HG03469 (cell line): ENCODE data around the gene STK38.

Experiments
- ATAC-seq: cut with Tn5 transposase; IDR thresholded peaks from one replicate; pipeline ENCODE4 v1.9.1; 2021; ENCODE audit warnings: mild to moderate bottlenecking, moderate library complexity, moderate number of reproducible peaks; ENCODE audit not compliant: unreplicated experiment

Gene STK38

GRCh38 chr6:36566418-36566905 lies 19.2 kb upstream of the STK38 start:
- no peak for ATAC-seq

GRCh38 chr6:36563928-36564284 lies 16.6 kb upstream of the STK38 start:
- no peak for ATAC-seq

GRCh38 chr6:36563237-36563927 lies 16.1 kb upstream of the STK38 start:
- ATAC-seq: no peak

DNA sequence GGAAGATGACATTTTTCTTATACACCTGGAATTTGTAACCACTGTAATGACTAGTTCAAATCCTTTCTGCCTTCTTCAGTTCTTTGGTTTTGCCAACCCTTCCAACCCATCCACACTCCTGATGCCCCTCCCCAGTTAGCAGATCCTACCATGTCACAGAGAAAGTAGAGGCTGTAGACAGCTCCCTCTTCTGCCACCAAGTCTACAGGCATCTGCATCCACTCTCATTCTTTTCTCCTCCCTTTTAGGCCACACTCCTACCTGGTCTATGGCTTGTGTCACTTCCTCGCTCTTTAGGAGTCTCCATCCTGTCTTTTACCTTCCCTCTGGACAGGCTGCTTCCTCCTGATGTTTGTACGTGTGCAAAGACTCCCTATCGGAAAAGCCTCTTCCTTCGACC lies 13.5 kb upstream of the STK38 start:
- no peak for ATAC-seq

DNA sequence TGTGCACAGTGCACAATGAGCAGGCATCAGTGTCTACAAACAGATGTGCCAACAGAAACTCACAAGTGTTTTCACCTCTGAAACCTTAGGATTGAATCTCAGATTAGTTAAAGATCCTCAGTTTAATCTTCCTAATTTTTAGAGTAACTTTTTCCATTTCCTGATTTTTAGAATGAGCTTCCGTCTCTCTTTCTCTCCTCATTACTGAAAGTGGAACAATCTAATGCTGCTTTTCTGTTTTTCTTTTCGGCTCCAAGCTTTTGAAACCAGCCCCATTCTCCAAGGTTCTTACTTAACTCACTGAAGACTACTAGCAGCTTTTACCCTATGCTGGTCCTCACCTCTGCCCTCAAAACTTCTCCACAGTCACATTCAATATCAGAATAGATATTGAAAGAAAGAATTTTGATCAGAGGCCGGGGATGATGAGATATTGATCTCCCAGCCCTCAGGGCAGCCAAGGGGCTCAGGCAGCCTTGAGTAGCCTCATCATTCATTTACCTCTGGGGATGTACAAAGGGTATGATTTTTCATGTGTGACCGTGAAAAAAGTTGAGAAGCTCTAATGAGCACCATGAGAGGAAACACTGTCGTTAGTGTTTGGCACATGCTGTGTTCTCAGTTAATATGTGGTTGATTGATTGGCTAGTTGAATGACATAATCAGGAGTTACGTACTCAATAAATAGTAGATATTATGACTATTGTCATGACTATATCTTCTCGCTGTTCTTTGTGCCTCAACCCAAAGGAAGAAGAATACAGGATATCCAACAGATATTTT lies 11.9 kb upstream of the STK38 start:
- ATAC-seq: no peak

- ATAC-seq: no peak
Observed at GRCh38 chr6:36556281-36556680, 9.0 kb upstream of the STK38 start.

DNA sequence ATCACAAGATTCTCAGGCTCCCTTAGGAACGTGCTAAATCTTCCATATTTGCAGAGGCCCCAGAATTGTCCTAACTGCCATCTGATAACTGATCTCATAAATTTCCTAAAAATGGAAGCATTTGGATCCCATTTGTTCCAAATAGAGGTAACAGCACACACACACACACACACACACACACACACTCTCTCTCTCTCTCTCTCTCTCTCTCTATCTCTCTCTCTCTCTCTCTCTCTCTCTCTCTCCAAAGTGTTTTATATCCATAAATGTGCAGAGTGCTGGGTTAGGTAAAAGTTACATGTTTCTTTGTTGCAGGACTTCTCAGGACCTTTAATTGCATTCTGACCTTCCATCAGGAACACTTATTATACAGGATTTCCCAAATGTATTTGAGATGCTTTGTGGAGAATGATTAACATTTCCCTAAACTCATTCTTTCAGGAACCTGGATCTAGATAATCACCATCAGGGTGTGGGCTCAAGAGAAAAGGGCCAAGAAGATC lies 8.5 kb upstream of the STK38 start:
- no peak for ATAC-seq

GRCh38 chr6:36550473-36551000 lies 3.3 kb upstream of the STK38 start:
- ATAC-seq: no peak

- ATAC-seq: no peak
Observed at GRCh38 chr6:36548401-36548743, 1.1 kb upstream of the STK38 start.

DNA sequence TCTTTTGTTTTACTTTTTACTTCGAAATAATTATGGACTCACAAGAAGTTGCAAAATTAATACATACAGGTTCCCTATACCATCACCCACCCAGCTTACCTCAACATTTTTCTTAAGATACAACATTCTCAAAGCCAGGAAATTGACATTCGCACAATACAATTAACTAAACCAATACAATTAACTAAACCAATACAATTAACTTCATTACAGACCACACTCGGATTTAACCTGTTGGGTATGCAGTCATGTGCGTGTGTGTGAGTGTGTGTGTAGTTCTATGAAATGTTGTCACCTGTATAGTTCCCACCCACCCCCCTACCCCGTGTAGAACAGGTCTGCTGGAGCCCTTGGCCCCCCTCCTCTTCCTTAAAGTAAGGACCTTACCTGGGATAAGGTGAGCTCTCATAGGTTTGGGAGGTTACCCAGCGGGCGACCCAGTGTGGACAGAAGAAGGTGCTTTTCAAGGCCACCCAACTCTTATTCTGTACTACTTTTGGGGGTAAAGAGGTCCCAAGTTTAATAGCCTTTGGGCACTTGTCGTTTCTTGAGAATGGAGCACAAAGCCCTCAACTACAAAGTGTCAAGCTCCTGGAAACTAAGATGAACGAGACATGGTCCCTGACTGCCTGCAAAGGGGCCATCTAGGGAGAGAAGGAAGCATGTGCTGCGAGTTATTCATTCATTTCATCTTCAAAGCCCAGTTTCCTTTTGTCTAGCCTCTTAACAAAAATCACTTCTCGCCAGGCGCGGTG lies 544 bp upstream of the STK38 start:
- no peak for ATAC-seq

DNA sequence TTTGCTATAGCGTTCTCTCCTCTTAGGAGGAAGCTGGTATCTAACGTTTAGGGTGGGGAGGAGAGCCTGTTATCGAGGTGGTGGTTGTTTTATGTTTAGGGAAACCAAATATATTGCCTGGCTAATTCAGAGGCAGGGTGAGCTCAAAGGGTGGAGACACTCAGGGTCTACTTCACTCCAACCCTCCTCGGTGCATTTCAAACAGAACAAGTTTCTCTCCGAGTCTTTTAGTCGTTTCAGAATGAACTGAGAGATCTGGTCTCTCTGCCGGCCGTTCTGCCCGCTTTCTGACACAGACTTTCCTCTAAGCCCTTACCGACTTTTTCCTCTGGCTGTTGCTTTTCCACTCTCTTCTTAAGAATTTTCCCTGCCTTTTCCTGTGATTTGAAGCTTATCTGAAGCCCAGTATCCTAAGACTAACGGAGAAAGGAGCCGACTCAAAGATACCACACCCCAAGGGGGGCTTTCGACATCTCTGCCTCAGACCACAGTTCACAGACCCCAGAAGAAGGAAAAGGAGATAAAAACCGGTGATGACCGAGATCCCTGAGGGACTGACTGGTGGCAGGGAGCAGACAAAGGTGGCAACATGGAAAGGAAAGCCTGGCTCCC lies 865 bp downstream of the STK38 start:
- no peak for ATAC-seq

- ATAC-seq: no peak
Observed at GRCh38 chr6:36545767-36546307, 1.4 kb downstream of the STK38 start.

DNA sequence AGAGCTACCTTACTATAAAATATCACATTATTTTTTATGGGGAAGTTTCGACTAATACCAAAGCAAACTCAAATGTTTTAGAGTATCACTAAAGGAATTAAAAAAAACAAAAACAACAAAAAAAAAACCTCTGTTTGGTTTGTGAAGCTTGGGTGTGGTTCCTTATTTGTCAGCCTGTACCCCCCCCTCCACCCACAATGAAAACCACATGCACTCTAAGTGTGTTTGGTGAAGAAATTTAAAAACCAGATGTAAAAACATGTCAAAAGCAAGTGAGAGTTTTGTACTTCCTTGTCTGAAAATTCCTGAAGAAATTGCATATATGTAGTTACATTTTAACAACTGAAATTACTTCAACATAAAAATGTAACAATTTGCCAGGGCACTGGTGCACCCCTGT lies 3.1 kb downstream of the STK38 start:
- no peak for ATAC-seq

DNA sequence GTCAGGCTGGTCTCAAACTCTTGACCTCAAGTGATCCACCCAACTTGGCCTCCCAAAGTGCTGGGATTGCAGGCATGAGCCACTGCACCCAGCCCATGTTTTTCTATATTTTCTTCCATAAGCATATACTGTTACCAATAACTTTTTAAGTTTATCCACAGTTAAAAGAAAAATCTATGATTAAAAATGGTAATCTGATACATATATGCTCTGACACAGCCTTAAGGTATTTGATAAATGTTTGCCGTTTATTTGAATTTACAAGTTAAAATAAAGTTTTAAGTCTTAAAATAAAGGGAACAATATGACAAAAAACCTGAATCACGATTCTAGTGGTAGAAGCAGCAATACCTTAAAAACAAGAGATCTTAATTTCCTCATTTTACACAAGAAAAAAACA lies 5.2 kb downstream of the STK38 start:
- ATAC-seq: no peak

DNA sequence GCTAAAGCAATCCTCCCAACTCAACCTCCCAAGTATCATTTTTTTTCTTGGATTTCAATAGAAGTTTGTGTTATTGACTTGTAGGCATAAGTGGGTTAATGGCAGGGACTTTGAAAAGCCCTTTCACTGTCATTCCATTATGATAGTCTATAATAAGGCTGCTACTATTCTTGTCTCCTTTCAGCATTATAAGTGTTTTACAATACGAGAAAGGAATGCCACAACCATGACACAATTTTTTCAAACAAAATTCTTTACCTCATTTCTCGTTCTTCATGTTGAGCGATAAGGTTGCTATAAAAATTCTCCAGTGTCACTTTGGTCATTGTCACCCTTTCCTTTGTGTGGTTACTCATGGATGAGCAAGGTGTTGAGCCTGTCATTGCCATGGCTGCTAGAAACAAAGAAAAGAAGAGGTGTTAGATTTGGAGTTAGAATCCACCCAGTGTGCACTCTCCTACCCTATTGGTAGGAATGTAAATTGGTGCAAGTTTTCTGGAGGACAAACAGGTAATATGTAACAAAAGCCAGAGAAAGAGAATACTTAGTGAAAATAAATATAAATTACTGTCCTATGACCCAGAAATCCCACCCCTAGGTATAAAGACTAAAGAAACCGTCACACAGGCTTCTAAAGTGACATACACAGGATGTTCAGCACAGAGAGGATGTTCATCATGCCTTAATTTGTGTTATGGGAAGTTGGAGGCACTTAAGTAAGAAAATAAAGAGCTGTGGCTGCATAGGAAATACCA lies 7.3 kb downstream of the STK38 start:
- ATAC-seq: no peak

GRCh38 chr6:36536873-36537547 lies 10.3 kb downstream of the STK38 start:
- ATAC-seq: no peak

DNA sequence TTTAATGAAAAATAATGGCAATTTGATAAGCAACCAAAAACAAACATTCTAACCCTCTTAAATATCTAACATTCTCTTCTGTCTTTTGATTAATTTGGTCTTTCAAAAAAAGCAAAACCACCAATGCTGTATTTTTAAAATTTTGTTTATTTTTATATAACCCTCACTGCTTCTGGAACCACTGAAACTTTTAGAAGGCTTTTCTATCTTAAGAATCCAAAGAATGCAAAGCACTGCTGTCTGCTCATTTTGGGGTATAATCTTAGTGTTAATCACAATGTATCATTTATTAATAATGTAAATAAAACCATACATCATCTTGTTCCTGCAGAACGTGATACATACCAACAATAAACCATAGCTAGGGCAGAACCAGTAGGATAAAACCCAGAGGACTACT lies 14.0 kb downstream of the STK38 start:
- no peak for ATAC-seq

DNA sequence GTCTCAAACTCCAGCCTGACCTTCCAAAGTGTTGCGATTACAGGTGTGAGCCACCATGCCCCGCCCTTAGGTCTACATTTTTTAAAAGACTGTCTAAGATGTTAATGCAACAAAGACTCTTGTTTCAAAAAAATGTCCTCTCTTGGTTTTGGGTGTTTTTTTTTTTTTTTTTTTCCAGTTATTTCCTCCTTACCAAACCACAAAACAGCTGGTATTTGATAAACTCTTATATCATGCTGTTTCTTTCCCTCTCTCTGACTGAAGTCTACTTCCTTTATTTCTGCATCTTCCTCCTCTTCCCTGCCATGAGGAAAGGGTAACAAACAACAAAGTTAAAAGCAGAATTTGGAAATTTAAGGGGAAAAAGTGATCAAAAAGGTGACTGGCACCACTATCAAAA lies 21.2 kb downstream of the STK38 start:
- no peak for ATAC-seq

DNA sequence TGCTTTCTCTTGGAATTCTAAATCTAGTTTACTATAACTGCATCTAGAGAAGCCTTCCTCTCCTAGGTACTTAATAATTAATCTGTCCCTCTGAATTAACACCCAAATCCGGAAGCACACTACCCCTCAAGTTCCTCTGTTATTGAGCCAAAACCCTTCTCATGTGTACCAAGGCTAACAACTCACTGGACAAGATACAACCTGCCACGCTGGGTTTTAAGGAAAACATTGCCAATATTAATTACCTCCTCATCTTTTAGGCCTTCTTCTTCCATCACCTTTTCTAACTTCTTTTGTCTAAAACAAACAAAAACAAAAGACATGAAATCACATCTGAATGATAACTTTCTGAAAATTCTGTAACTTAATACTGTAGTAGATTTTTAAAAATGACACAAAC lies 21.9 kb downstream of the STK38 start:
- no peak for ATAC-seq
